HG02852 (cell line): ENCODE results near the gene RAD51B.

Experiments
- ATAC-seq: cut with Tn5 transposase; IDR thresholded peaks from one replicate; pipeline ENCODE4 v1.9.1; 2021; ENCODE audit warnings: mild to moderate bottlenecking, moderate library complexity; ENCODE audit not compliant: unreplicated experiment

Gene RAD51B

GRCh38 chr14:67889455-67889854 is 69.9 kb downstream of the RAD51B start:
- no peak for ATAC-seq

- ATAC-seq, result no peak
These were observed 73.0 kb downstream of the RAD51B start for GRCh38 chr14:67892466-67893100.

GRCh38 chr14:67900231-67900630 is 80.7 kb downstream of the RAD51B start:
- ATAC-seq, result no peak

- no peak for ATAC-seq
These were observed 88.6 kb downstream of the RAD51B start for GRCh38 chr14:67908052-67908754.

GRCh38 chr14:67911562-67911961 is 92.0 kb downstream of the RAD51B start:
- ATAC-seq, result no peak

GRCh38 chr14:67916430-67916829 is 96.9 kb downstream of the RAD51B start:
- ATAC-seq, result no peak

- ATAC-seq, result no peak
These were observed 97.4 kb downstream of the RAD51B start for GRCh38 chr14:67917006-67917405.

- ATAC-seq, result no peak
These were observed 99.3 kb downstream of the RAD51B start for GRCh38 chr14:67918838-67919237.

- no peak for ATAC-seq
These were observed 99.9 kb downstream of the RAD51B start for GRCh38 chr14:67919259-67920032.

GRCh38 chr14:67926821-67927220 is 107.2 kb downstream of the RAD51B start:
- no peak for ATAC-seq

GRCh38 chr14:67927244-67927643 is 107.7 kb downstream of the RAD51B start:
- ATAC-seq, result no peak

- ATAC-seq, result no peak
These were observed 108.8 kb downstream of the RAD51B start for GRCh38 chr14:67928375-67928774.

- ATAC-seq, result no peak
These were observed 113.2 kb downstream of the RAD51B start for GRCh38 chr14:67932708-67933246.

GRCh38 chr14:67933266-67933665 is 113.7 kb downstream of the RAD51B start:
- ATAC-seq, result no peak

- no peak for ATAC-seq
These were observed 114.5 kb downstream of the RAD51B start for GRCh38 chr14:67934087-67934486.

- ATAC-seq, result no peak
These were observed 115.3 kb downstream of the RAD51B start for GRCh38 chr14:67934862-67935261.

- ATAC-seq, result no peak
These were observed 115.8 kb downstream of the RAD51B start for GRCh38 chr14:67935371-67935770.

- no peak for ATAC-seq
These were observed 118.5 kb downstream of the RAD51B start for GRCh38 chr14:67938071-67938470.

GRCh38 chr14:67940486-67941455 is 121.2 kb downstream of the RAD51B start:
- ATAC-seq, result no peak

GRCh38 chr14:67941456-67942018 is 122.0 kb downstream of the RAD51B start:
- no peak for ATAC-seq
